SK-MEL-5 (cell line): Measurements from ENCODE around the gene COTL1. TPM values are rescaled to one million over a fixed set of nuclear protein-coding genes. Genes with fewer than 3 reads are reported as not detected.
A peak's percentile ranks its signal among the peaks of the same experiment; 100 is the strongest.

Source experiments
- DNase-seq: peaks from one replicate; pipeline ENCODE4 v3.0.0-alpha.2; 2016; ENCODE audit warnings: low read depth, low spot score
- in situ Hi-C: cut with HindIII; loops from 2 replicates; pipeline ENCODE4 v1.10.0; 2016; ENCODE audit warnings: low sequenced_read_pairs, high pct_unique_total_duplicates, low pct_unique_long_range_greater_than_20kb
- total RNA-seq: library from RNA; depleted of rRNA; stranded (reverse); fragments of >200 nt; shearing (Covaris generic); gene quantifications from 2 replicates; pipeline ENCODE4 v1.2.3, GENCODE V29; 2014

Gene COTL1
- total RNA-seq, 1 experiment from 2014 or later, result 159 TPM

DNA sequence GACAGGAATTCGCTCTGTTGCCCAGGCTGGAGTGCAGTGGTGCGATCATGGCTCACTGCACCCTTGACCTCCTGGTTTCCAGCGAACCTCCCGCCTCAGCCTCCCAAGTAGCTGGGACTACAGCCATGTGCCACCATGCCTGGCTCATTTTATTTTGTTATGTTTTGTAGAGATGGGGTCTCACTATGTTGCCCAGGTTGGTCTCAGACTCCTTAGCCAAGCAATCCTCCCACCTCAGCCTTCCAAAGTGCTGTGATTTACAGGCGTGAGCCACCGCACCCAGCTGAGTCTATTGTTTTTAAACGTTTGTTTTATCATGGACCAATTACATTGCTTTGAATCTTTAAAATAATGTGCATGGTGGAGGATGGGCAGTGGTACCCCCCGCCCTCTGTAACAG, 28.9 kb downstream of the COTL1 start:
- no peak for DNase-seq
- in situ Hi-C loops, result no loop called here

DNA sequence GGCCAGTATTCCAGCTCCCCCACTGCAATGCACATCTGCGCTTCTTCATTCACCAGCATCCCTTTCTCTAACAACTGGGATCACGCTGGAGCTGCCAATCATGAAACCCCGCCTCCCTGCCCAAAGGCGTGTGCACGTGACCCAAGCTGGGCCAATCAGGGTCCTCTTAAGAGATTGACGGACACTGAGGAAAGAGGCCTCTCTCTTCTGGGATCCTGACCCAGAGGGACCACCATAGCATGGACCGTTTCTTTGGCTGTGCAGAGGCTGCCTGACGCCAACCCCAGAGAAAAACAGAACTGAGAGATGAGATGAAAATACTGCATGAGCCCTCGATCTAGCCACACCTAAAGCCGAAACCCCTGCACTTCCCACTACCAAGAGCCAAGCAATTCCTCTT, 32.0 kb downstream of the COTL1 start:
- in situ Hi-C loops, result no loop called here

DNA sequence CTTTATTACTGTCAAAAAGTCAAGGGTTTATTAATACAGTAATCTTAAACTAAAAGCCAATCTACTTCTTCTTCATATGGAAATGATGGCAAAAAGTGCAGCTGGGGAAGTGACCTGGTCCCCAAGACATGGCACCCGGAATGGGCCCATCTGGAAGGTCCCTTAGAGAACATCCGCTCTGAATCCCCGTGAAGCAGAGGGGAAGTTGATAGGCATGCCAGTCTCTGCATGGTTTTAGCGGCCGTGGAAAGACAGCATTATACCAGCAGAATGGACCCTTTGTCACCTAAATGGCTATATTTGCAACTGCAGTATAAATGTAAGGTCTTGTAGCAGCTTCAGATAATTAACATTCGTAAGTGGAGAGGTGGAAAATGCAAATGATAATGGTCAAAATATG, 32.4 kb downstream of the COTL1 start:
- DNase-seq, result no peak
- in situ Hi-C loops, result no loop called here

More for the DNA sequence above, 32.0 kb downstream of the COTL1 start:
- DNase-seq, result peak; percentile 65

DNA sequence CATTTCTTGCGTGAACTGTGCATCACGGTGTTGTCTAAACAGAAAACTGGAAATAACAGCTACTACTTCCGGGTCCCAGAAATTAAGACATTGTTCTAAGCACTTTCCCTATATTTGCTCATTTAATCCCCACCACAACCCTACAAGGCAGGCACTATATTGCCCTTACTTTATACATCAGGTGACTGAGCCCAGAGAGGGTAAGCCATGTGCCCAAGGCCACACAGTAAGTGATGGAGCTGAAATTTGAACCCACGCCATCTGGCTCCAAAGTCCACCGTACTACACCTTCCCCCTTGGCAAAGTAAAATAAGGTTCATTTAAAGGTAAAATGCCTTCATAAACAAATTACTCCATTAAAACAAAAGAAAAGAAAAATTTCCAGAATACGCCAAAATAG, 33.2 kb downstream of the COTL1 start:
- DNase-seq, result no peak
- in situ Hi-C loops, result no loop called here

DNA sequence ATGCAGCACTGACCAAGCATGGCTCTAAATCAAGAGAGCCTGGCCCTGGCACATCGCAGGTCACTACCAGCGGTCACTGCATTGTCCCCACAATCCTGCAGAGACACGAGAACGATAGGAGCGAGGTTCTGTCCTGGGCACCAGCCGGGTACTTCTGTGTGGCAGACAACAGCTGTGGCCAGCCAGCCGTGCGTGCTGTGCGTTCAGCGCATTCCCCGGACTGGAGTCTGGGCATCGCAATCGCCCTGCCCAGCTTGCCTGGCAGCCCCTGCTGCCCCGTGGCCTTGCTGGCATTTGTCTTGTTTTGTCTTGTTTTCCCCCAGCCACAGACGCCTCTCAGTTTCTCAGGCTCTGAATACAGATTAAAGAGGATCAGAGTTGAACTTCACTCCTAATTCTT, 33.9 kb downstream of the COTL1 start:
- in situ Hi-C loops, result no loop called here
- no peak for DNase-seq

DNA sequence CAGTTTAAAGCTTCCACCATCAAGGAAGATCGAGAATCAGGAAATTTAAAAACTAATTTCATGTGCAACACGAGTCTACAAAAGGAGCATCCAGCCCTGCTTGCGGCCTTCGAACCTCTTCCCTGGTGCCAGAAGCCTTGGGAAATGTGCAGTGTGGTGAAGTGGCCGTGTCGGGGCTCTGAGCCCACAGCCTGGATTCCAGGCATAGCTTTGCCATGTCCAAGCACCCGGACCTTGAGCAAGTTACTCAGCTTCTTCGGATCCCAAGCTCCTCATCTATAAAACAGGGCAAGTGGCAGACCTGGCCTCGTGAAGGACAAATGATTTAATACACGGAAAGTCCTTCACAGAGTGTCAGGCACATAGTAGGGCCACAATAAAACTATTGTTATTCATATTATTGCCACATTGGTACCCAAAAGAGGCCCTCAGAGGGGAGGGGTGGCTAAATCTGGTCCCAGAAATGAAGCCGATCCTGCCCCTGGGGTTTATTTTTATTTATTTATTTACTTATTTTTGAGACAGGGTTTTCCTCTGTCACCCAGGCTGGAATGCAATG, 34.8 kb downstream of the COTL1 start:
- DNase-seq, result no peak
- in situ Hi-C loops, result no loop called here

DNA sequence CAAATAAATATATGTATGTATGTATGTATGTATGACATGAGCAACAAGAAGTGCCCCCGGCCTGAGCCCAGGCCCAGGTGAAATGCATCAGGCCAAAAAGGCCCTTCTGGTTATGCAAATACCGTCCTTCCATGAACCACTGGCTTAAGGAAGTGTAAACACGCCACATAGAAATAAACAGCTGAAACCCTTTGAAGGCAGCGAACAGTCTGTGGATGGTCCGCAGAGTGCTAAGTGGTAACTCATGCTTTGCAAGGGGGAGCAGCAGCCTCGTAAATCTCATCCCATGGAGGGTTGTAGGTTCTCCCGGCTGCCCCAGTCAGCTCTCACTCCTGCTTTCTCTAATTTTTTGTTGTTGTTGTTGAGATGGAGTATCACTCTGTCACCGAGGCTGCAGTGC, 36.7 kb downstream of the COTL1 start:
- in situ Hi-C loops, result no loop called here
- DNase-seq, result no peak

DNA sequence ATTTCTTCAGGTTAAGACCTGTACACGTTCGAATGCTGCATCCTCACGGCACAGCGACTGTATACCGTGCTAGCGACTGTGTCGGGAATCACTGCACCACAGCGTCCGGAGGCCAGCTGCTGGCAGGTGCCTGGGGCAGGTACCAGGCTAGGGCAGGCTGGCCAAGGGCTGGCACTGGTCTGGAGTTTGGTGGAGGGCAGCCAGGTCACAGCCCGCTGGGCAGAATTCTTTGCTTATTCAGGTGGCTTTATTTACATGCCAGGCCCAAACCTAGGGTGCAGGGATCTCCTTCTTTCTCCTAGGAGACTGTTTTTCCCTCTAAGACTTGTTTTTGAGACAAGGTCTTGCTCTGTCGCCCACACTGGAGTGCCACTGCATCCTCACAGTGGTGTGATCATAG, 37.9 kb downstream of the COTL1 start:
- no peak for DNase-seq
- in situ Hi-C loops, result no loop called here

DNA sequence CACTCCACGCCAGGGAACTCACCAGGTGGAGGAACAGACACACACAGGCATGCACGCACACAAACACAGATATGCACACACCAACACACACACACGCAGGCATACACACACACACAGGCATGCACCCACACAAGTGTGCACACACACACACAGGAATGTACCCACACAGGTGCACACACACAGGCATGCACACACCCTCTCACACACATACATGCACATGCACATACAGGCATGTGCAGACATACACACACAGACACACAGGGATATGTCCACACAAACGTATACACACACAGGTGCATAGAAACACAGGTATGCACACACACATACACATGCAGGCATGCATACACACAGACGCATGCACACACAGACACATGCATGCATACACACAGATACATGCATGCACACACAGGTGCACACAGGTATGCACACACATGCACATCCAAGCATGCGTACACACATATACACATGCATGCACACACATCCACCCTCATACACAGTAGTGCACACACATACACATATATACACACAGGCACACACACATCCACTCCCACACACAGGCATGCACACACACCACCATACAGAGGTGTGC, 39.2 kb downstream of the COTL1 start:
- in situ Hi-C loops, result no loop called here

DNA sequence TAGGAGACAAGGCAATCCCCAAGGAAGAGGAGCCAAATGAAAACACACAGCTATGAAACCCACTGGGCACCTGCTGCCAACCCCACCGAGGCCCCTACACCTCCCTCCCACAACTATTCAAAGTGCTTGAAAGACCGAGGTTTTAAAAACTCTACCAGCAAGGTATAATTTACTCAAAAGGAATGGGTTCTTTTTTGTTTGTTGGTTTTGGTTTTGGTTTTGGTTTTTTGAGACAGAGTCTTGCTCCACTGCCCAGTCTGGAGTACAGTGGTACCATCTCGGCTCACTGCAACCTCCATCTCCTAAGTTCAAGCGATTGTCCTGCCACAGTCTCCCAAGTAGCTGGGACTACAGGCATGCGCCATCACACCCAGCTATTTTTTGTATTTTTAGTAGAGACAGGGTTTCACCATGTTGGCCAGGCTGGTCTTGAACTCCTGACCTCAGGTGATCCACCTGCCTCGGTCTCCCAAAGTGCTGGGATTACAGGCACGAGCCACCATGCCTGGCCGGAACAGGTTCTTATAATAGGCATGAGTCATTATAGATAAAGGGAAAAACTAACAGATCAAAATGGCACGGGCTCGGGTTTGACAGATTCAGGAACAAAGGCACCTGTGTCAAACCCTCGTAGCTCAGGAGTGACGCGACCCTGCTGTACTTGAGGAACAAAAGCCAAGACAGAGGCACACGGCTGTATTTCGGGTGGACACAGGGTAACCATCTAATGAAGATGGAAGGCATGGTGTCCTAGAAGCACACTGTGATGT, 40.7 kb downstream of the COTL1 start:
- in situ Hi-C loops, result no loop called here

More for the DNA sequence above, 39.2 kb downstream of the COTL1 start:
- DNase-seq, result no peak

DNA sequence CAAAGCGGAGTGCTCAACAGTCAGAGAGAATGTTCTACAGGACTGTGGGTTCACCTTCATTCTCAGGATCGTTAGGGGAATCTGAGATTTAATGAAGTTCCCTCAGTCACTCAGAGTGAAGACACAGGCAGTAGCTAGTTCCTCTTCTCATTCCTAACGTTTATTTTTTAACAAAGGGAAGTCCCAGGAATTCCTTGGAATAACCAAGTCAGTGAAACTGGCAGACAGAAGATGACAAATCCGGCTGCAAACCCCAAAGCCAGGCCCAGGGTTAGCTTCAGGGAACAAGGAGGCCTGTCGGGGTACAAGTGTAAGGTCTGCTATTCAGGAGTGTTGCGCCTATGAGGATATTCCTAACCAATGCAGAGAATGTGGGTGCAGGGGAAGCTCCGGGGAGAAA, 42.0 kb downstream of the COTL1 start:
- DNase-seq, result no peak
- in situ Hi-C loops, result no loop called here

More for the DNA sequence above, 40.7 kb downstream of the COTL1 start:
- no peak for DNase-seq

DNA sequence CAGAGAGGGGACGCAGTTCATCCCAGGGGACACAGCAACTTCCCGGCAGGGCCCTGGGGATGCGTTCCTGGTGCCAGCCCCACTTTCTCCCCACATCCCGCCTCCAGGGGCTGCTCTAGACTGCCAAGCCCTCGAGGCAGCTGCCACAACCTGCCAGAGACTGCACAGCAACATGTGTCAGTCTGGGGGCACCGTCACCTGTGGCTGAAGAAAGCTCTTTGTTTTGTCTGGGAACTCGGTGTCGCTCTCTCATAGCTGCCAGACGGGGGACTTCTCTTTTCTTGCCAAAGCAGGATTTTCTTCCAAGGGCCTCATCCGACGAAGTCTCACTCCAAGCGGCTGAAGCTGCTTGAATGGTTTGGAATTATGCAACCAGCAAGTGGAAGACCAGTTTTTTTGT, 43.7 kb downstream of the COTL1 start:
- no peak for DNase-seq
- in situ Hi-C loops, result no loop called here

DNA sequence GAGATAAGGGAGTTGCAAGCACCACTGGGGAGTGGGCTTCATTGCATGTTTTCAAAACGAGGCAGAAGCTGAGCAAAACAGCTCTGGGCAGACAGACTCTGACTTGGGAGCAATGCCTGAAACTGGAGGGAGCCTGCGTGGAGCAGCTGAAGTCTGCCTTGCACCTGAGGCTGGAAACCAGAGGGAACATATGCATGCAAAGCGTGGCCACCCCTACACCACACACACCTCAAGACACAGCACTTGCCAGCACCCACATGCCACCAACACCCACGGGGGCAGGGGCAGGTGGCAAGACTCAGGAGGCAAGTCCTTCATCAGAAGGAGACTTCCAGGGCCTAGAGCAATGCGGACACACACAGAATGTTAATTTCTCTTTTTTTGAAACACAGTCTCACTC, 45.8 kb downstream of the COTL1 start:
- DNase-seq, result no peak
- in situ Hi-C loops, result no loop called here

DNA sequence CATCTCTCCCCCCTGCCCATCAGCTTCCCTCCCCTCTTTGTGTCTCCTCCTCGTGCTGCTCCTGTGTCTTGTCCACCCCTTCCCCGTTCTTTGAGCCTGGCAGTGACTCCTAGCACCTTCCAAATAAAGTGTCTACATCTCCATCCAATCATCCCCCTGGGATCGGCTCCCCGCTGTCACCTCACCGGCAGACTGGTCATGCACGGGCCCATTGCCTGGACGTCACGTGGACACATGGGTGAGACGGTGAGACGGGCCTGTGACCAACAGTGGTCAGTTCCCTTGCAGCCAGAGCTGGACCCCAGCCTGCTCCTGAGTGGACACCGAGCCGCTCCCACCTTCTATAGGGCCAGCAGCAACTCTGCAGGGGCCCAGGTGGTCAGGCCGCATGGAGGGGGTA, 46.4 kb downstream of the COTL1 start:
- in situ Hi-C loops, result no loop called here
- no peak for DNase-seq

DNA sequence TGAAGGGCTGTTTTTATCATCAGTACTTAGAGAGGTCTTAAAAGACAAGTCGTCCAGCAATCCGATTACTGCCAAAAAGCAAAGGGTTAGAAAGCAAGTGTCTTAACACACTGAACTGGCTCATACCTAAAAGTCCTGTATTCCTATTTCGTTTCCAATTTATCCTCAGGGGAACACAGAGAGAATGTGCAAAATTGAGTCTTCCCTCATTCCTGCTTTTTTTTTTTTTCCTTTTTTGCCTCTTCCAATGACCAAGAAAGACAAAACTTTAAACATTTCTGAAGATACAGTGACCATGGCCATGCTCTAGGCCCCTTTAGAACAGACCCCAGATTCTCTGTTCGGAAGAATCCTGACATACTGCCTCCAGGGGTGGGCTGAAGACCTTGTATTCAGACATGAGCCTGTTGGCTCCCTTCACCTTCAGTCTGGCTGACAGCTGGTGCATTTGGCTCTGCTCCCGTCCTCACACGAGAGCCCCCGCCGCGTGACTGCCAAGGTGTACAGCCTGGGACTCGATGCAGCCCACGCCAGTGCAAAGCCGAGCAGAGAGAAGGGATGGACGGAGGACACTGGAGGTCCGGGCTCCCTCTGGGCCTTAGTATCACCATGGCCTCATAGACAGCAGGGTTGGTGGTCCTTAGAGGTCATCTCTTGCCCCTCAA, 47.0 kb downstream of the COTL1 start:
- DNase-seq, result no peak
- in situ Hi-C loops, result no loop called here

DNA sequence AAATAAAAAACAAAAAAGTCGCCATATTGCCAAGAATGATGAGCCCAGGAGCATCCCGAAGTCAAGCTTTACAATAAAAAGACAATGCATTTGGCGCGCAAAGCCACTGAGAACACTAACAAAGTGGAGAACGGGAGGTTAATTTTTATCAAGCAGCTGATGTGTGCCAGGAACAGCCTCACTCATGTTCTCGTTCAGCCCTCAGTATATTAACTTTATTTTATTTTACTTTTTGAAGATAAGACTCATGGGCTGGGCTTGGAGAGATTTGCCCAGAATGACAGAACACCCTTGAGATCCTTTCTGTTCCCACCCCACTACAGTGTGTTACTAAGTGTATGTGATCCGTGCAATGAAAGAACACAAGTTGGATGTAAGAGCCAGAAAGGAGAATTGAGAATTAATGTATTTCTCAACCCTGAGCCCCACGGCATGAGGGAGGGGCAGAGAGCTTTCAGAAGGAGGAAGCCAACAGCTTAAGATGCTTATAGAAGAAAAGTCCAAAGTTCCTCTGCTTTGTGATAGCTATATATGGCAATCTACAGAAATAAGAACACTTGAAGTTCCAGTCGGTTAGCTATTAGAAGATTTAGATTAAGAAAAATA, 48.4 kb downstream of the COTL1 start:
- DNase-seq, result no peak
- in situ Hi-C loops, result no loop called here

DNA sequence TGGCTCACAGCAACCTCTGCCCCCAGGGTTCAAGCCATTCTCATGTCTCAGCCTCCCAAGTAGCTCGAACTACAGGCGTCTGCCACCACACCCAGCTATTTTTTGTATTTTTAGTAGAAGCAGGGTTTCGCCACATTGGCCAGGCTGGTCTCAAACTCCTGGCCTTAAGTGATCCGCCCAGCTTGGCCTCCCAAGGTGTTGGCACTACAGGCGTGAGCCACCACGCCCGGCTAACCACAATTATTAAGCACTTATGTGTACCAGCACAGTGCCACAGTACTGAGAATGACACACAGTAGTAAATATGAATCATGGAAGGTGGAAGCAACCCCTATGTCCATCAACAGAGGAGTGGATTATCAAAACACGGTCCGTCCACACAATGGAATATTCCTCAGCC, 49.8 kb downstream of the COTL1 start:
- no peak for DNase-seq

DNA sequence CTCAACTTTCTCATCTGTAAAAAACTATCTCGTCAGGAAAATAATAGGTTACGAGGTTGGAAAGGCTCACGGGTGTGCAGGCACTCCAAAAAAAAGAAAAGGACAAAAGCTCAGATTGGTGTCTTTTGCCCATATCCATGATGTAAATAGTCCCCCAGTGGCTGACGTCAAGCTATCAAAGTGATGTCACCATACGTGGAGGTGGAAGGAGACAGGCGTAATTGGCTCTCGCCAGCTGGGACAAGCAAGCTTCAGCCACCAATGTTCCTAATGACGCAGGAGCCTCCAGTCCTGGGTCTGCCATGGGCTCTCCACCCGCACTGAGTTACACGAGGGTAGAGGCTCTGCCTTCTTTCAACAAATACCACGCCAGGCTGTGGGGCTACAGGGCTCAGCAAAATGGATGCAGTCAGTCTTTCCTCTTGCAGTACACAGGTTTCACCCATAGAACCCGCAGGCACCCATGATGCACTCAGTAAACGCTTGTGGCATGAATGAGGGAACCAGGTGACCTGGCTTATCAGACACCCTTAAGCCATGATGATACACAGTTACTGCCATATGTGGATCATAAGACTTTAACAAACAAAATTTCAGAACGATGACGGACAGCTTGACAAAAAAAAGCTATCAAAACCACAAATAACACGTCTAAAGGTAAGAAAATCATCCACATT, 50.5 kb downstream of the COTL1 start:
- peak; percentile 4 for DNase-seq
- in situ Hi-C loops, result no loop called here

More for the DNA sequence above, 49.8 kb downstream of the COTL1 start:
- in situ Hi-C loops, result no loop called here
